GM23338 (cell line): Measurements from ENCODE around the gene ACYP1. TPM values are rescaled to one million over a fixed set of nuclear protein-coding genes. Genes with fewer than 3 reads are reported as not detected.

ENCODE experiments used
- ATAC-seq: fragments of 200-7000 bp; cut with Tn5 transposase; 3 replicates; pipeline ENCODE4 v1.9.1; 2020
- DNase-seq: peaks from one replicate; pipeline ENCODE4 v3.0.0-alpha.2; 2015; ENCODE audit warnings: low spot score
- H2AFZ ChIP-seq: fragments of 200-600 bp; sonication (generic); 2 replicates; pipeline ENCODE4 v1.8.0; 2016; ENCODE audit warnings: antibody characterized with exemption, mild to moderate bottlenecking, moderate library complexity
- H3F3A ChIP-seq: fragments of 200-600 bp; sonication (generic); replicated peaks from 2 replicates; pipeline ENCODE4 v1.8.0; 2017; ENCODE audit warnings: antibody characterized with exemption, mixed run types, low read depth
- H3K27ac ChIP-seq: fragments of 200-600 bp; sonication (generic); 2 replicates; pipeline ENCODE4 v1.6.1; 2016; ENCODE audit warnings: low read depth
- H3K27me3 ChIP-seq: fragments of 200-600 bp; sonication (generic); 2 replicates; pipeline ENCODE4 v1.8.0; 2016; ENCODE audit warnings: mild to moderate bottlenecking, mixed run types, moderate library complexity; ENCODE audit not compliant: insufficient read depth
- H3K36me3 ChIP-seq: fragments of 200-600 bp; sonication (generic); 2 replicates; pipeline ENCODE4 v1.8.0; 2016; ENCODE audit warnings: mild to moderate bottlenecking; ENCODE audit not compliant: insufficient read depth
- H3K4me1 ChIP-seq: fragments of 200-600 bp; sonication (generic); 2 replicates; pipeline ENCODE4 v1.8.0; 2016; ENCODE audit warnings: mild to moderate bottlenecking, moderate library complexity; ENCODE audit not compliant: insufficient read depth
- H3K4me2 ChIP-seq: fragments of 200-600 bp; sonication (generic); 2 replicates; pipeline ENCODE4 v1.7.1; 2017; ENCODE audit warnings: mixed run types
- H3K4me3 ChIP-seq: fragments of 200-600 bp; sonication (generic); 2 replicates; pipeline ENCODE4 v1.6.1; 2016; ENCODE audit warnings: mixed run types
- H3K79me2 ChIP-seq: fragments of 200-600 bp; sonication (generic); replicated peaks from 2 replicates; pipeline ENCODE4 v1.8.0; 2017; ENCODE audit warnings: mild to moderate bottlenecking; ENCODE audit not compliant: insufficient read depth
- H3K9me2 ChIP-seq: fragments of 200-600 bp; sonication (generic); 2 replicates; pipeline ENCODE4 v1.8.0; 2017; ENCODE audit not compliant: insufficient read depth
- H4K20me1 ChIP-seq: fragments of 200-600 bp; sonication (generic); replicated peaks from 2 replicates; pipeline ENCODE4 v1.8.0; 2017; ENCODE audit warnings: mild to moderate bottlenecking; ENCODE audit not compliant: insufficient read depth
- H3K27ac Mint-ChIP-seq: 2 replicates; pipeline ENCODE4 v1.8.0; 2020; ENCODE audit warnings: inconsistent platforms, mild to moderate bottlenecking, moderate library complexity, mixed read lengths
- H3K27me3 Mint-ChIP-seq: 3 replicates; pipeline ENCODE4 v1.8.0; 2022; ENCODE audit warnings: low read depth, mild to moderate bottlenecking, moderate library complexity, mixed read lengths, inconsistent platforms; ENCODE audit not compliant: insufficient read depth, poor library complexity
- H3K36me3 Mint-ChIP-seq: 3 replicates; pipeline ENCODE4 v1.8.0; 2021; ENCODE audit warnings: low read depth, mild to moderate bottlenecking, inconsistent platforms, moderate library complexity, mixed read lengths
- H3K4me1 Mint-ChIP-seq: 3 replicates; pipeline ENCODE4 v1.8.0; 2020; ENCODE audit warnings: mild to moderate bottlenecking, inconsistent platforms, mixed read lengths
- H3K4me3 Mint-ChIP-seq: 3 replicates; pipeline ENCODE4 v1.8.0; 2021; ENCODE audit warnings: moderate library complexity, mild to moderate bottlenecking, inconsistent platforms, mixed read lengths
- H3K9me3 Mint-ChIP-seq: 3 replicates; pipeline ENCODE4 v1.8.0; 2020; ENCODE audit warnings: moderate library complexity, mild to moderate bottlenecking, inconsistent platforms, mixed read lengths
- CREB1 ChIP-seq: fragments of 250-450 bp; sonication (Bioruptor Pico); IDR thresholded peaks from 2 replicates; pipeline ENCODE4 v1.5.0; 2020; ENCODE audit warnings: low read depth, mild to moderate bottlenecking, moderate library complexity
- EZH2 ChIP-seq: fragments of 200-600 bp; sonication (generic); IDR thresholded peaks from one replicate; pipeline ENCODE4 v1.8.0; 2017; ENCODE audit warnings: antibody characterized with exemption, mild to moderate bottlenecking, low read depth; ENCODE audit not compliant: unreplicated experiment
- EZH2phosphoT487 ChIP-seq: fragments of 200-600 bp; sonication (generic); IDR thresholded peaks from one replicate; pipeline ENCODE4 v1.8.1; 2018; ENCODE audit warnings: antibody characterized with exemption; ENCODE audit not compliant: unreplicated experiment
- JUNB ChIP-seq: IDR thresholded peaks from one replicate; pipeline ENCODE4 v1.6.1; 2016; ENCODE audit warnings: antibody characterized with exemption; ENCODE audit not compliant: unreplicated experiment
- NANOG ChIP-seq: IDR thresholded peaks from 2 replicates; pipeline ENCODE4 v1.6.1; 2016; ENCODE audit warnings: antibody characterized with exemption, borderline replicate concordance
- POLR2AphosphoS5 ChIP-seq: IDR thresholded peaks from 2 replicates; pipeline ENCODE4 v1.6.1; 2016; ENCODE audit warnings: antibody characterized with exemption, low read depth
- STAT1 ChIP-seq: IDR thresholded peaks from one replicate; pipeline ENCODE4 v1.6.1; 2016; ENCODE audit warnings: antibody characterized with exemption; ENCODE audit not compliant: unreplicated experiment
- ZNF114 ChIP-seq: fragments of 250-450 bp; sonication (Bioruptor Pico); IDR thresholded peaks from 2 replicates; pipeline ENCODE4 v1.5.0; 2020; ENCODE audit warnings: mild to moderate bottlenecking, moderate library complexity
- ZNF331 ChIP-seq: fragments of 250-450 bp; sonication (Bioruptor Pico); IDR thresholded peaks from 2 replicates; pipeline ENCODE4 v1.5.0; 2020; ENCODE audit warnings: low read depth, mild to moderate bottlenecking, moderate library complexity
- polyA plus RNA-seq: library from polyadenylated mRNA; unstranded; fragments of >200 nt; fragmentation: Nextera tagmentation; extraction: Ambion mirVana; gene quantifications from 2 replicates; pipeline ENCODE4 v1.2.1, GENCODE V29; 2016
- total RNA-seq: library from RNA; depleted of rRNA; stranded (reverse); fragments of >200 nt; shearing (Covaris generic); gene quantifications from 2 replicates; pipeline ENCODE4 v1.2.3, GENCODE V29; 2014
- TF ChIP-seq, protein P1 (sequence below): fragments of 250-450 bp; sonication (Bioruptor Pico); IDR thresholded peaks from 2 replicates; pipeline ENCODE4 v1.5.0; 2020; ENCODE audit warnings: mild to moderate bottlenecking, moderate library complexity
- TF ChIP-seq, protein P2 (sequence below): IDR thresholded peaks from 2 replicates; pipeline ENCODE4 v1.6.1; 2016; ENCODE audit warnings: antibody characterized with exemption
- TF ChIP-seq, protein P3 (sequence below), 2 experiments: fragments of 200-600 bp in 1 of 2; sonication (generic) in 1 of 2; conservative IDR thresholded peaks; 2 replicates each; pipeline versions ENCODE4 v1.5.1 to v1.6.1; 2016 to 2017; ENCODE audit warnings: antibody characterized with exemption in 2 of 2, low read depth in 2 of 2, mild to moderate bottlenecking in 2 of 2, moderate library complexity in 1 of 2
- TF ChIP-seq, protein P4 (sequence below): IDR thresholded peaks from one replicate; pipeline ENCODE4 v1.6.1; 2018; ENCODE audit warnings: antibody characterized with exemption; ENCODE audit not compliant: unreplicated experiment

The ACYP1 gene
- total and polyA plus RNA-seq, 2 experiments from 2014 or later = 18.4 to 104 TPM

DNA sequence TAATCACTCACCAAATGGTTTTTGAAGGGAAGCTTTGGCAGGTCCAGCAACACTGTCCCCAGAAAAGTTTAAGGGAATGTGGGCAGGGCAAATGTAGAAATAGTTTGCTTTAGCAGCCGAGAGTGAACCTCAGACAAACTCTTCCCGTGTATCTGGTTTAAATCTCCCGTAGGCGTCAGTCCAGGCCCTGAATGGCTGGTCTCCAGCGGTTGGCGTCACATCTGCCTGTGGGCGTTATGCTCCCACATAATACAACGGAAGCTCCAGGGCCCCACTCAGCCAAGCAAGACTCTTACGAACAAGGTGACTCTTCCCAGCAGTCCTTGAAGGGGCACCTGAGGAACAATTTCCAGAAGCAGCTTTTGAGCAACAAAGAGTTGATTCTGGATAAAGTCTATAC, 6.6 kb upstream of the ACYP1 start:
- H2AFZ ChIP-seq = no peak overlapping the region
- H3K79me2 ChIP-seq = peaks cover 20% of the 10 kb centered on the region
- H3K36me3 ChIP-seq = no peaks in the 10 kb centered on the region
- 0 out of 2 replicates have a peak overlapping the region, but pooled peaks have one; percentile 62 for H3K27ac ChIP-seq
- no peak overlapping the region for H3K4me3 Mint-ChIP-seq
- peaks cover 7% of the 10 kb centered on the region; the same call in 1 of the 2 replicates for H3K4me1 ChIP-seq
- H3K4me2 ChIP-seq = peak overlapping the region; percentile 89
- H3F3A ChIP-seq = peaks cover 12% of the 10 kb centered on the region
- TF ChIP-seq, protein P1, sequence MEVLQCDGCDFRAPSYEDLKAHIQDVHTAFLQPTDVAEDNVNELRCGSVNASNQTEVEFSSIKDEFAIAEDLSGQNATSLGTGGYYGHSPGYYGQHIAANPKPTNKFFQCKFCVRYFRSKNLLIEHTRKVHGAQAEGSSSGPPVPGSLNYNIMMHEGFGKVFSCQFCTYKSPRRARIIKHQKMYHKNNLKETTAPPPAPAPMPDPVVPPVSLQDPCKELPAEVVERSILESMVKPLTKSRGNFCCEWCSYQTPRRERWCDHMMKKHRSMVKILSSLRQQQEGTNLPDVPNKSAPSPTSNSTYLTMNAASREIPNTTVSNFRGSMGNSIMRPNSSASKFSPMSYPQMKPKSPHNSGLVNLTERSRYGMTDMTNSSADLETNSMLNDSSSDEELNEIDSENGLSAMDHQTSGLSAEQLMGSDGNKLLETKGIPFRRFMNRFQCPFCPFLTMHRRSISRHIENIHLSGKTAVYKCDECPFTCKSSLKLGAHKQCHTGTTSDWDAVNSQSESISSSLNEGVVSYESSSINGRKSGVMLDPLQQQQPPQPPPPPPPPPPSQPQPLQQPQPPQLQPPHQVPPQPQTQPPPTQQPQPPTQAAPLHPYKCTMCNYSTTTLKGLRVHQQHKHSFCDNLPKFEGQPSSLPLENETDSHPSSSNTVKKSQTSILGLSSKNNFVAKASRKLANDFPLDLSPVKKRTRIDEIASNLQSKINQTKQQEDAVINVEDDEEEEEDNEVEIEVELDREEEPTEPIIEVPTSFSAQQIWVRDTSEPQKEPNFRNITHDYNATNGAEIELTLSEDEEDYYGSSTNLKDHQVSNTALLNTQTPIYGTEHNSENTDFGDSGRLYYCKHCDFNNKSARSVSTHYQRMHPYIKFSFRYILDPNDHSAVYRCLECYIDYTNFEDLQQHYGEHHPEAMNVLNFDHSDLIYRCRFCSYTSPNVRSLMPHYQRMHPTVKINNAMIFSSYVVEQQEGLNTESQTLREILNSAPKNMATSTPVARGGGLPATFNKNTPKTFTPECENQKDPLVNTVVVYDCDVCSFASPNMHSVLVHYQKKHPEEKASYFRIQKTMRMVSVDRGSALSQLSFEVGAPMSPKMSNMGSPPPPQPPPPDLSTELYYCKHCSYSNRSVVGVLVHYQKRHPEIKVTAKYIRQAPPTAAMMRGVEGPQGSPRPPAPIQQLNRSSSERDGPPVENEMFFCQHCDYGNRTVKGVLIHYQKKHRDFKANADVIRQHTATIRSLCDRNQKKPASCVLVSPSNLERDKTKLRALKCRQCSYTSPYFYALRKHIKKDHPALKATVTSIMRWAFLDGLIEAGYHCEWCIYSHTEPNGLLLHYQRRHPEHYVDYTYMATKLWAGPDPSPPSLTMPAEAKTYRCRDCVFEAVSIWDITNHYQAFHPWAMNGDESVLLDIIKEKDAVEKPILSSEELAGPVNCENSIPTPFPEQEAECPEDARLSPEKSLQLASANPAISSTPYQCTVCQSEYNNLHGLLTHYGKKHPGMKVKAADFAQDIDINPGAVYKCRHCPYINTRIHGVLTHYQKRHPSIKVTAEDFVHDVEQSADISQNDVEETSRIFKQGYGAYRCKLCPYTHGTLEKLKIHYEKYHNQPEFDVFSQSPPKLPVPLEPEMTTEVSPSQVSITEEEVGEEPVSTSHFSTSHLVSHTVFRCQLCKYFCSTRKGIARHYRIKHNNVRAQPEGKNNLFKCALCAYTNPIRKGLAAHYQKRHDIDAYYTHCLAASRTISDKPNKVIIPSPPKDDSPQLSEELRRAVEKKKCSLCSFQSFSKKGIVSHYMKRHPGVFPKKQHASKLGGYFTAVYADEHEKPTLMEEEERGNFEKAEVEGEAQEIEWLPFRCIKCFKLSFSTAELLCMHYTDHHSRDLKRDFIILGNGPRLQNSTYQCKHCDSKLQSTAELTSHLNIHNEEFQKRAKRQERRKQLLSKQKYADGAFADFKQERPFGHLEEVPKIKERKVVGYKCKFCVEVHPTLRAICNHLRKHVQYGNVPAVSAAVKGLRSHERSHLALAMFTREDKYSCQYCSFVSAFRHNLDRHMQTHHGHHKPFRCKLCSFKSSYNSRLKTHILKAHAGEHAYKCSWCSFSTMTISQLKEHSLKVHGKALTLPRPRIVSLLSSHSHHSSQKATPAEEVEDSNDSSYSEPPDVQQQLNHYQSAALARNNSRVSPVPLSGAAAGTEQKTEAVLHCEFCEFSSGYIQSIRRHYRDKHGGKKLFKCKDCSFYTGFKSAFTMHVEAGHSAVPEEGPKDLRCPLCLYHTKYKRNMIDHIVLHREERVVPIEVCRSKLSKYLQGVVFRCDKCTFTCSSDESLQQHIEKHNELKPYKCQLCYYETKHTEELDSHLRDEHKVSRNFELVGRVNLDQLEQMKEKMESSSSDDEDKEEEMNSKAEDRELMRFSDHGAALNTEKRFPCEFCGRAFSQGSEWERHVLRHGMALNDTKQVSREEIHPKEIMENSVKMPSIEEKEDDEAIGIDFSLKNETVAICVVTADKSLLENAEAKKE (CRISPR knock-in tag) = no peak
- TF ChIP-seq STAT1 = no peak
- TF ChIP-seq, protein P2, sequence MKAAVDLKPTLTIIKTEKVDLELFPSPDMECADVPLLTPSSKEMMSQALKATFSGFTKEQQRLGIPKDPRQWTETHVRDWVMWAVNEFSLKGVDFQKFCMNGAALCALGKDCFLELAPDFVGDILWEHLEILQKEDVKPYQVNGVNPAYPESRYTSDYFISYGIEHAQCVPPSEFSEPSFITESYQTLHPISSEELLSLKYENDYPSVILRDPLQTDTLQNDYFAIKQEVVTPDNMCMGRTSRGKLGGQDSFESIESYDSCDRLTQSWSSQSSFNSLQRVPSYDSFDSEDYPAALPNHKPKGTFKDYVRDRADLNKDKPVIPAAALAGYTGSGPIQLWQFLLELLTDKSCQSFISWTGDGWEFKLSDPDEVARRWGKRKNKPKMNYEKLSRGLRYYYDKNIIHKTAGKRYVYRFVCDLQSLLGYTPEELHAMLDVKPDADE = no peak
- no peak for TF ChIP-seq NANOG
- no peak for TF ChIP-seq JUNB
- no peak for TF ChIP-seq POLR2AphosphoS5
- TF ChIP-seq ZNF114 (CRISPR knock-in tag) = no peak
- TF ChIP-seq ZNF331 (CRISPR knock-in tag) = no peak
- no peak for TF ChIP-seq EZH2phosphoT487
- TF ChIP-seq, protein P3, sequence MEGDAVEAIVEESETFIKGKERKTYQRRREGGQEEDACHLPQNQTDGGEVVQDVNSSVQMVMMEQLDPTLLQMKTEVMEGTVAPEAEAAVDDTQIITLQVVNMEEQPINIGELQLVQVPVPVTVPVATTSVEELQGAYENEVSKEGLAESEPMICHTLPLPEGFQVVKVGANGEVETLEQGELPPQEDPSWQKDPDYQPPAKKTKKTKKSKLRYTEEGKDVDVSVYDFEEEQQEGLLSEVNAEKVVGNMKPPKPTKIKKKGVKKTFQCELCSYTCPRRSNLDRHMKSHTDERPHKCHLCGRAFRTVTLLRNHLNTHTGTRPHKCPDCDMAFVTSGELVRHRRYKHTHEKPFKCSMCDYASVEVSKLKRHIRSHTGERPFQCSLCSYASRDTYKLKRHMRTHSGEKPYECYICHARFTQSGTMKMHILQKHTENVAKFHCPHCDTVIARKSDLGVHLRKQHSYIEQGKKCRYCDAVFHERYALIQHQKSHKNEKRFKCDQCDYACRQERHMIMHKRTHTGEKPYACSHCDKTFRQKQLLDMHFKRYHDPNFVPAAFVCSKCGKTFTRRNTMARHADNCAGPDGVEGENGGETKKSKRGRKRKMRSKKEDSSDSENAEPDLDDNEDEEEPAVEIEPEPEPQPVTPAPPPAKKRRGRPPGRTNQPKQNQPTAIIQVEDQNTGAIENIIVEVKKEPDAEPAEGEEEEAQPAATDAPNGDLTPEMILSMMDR (conservative IDR thresholded peaks at IDR 0.05; ENCODE audit: low read depth in 2 of 2) = no peak
- TF ChIP-seq CREB1 (CRISPR knock-in tag) = no peak
- TF ChIP-seq, protein P4, sequence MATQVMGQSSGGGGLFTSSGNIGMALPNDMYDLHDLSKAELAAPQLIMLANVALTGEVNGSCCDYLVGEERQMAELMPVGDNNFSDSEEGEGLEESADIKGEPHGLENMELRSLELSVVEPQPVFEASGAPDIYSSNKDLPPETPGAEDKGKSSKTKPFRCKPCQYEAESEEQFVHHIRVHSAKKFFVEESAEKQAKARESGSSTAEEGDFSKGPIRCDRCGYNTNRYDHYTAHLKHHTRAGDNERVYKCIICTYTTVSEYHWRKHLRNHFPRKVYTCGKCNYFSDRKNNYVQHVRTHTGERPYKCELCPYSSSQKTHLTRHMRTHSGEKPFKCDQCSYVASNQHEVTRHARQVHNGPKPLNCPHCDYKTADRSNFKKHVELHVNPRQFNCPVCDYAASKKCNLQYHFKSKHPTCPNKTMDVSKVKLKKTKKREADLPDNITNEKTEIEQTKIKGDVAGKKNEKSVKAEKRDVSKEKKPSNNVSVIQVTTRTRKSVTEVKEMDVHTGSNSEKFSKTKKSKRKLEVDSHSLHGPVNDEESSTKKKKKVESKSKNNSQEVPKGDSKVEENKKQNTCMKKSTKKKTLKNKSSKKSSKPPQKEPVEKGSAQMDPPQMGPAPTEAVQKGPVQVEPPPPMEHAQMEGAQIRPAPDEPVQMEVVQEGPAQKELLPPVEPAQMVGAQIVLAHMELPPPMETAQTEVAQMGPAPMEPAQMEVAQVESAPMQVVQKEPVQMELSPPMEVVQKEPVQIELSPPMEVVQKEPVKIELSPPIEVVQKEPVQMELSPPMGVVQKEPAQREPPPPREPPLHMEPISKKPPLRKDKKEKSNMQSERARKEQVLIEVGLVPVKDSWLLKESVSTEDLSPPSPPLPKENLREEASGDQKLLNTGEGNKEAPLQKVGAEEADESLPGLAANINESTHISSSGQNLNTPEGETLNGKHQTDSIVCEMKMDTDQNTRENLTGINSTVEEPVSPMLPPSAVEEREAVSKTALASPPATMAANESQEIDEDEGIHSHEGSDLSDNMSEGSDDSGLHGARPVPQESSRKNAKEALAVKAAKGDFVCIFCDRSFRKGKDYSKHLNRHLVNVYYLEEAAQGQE = no peak
- TF ChIP-seq EZH2 = no peak
- no peak overlapping the region for H3K27ac Mint-ChIP-seq
- DNase-seq = no peak
- H3K27me3 Mint-ChIP-seq = peaks cover 2% of the 10 kb centered on the region
- H4K20me1 ChIP-seq = no peaks in the 10 kb centered on the region
- H3K4me1 Mint-ChIP-seq = peaks cover 7% of the 10 kb centered on the region; the same call in 2 of the 3 replicates
- H3K9me3 Mint-ChIP-seq = no peaks in the 10 kb centered on the region
- H3K9me2 ChIP-seq = no peaks in the 10 kb centered on the region
- no peak for ATAC-seq
- no peaks in the 10 kb centered on the region for H3K27me3 ChIP-seq
- H3K36me3 Mint-ChIP-seq = no peaks in the 10 kb centered on the region
- peak overlapping the region; percentile 61 for H3K4me3 ChIP-seq
